SU-DHL-6 (cell line): ENCODE data around the gene P3H3.
A peak's percentile ranks its signal among the peaks of the same experiment; 100 is the strongest.
"Not testable (repeated sequence)": the region's sequence is repeated elsewhere in the genome, so short reads cannot be mapped to it uniquely, and the experiment has no call there.

Source experiments
- H2AFZ ChIP-seq: fragments of 200-600 bp; sonication (generic); 2 replicates; pipeline ENCODE4 v1.6.1; 2014; ENCODE audit warnings: low read depth, mild to moderate bottlenecking, moderate library complexity, mixed read lengths, antibody characterized with exemption, low read length; ENCODE audit not compliant: severe bottlenecking
- H3F3A ChIP-seq: fragments of 200-600 bp; shearing (Covaris generic); 2 replicates; pipeline ENCODE4 v1.6.0; 2016; ENCODE audit warnings: antibody characterized with exemption, mild to moderate bottlenecking; ENCODE audit not compliant: insufficient read depth
- H3K27ac ChIP-seq: fragments of 200-600 bp; sonication (generic); 2 replicates; pipeline ENCODE4 v1.5.1; 2016; ENCODE audit warnings: low read depth, mild to moderate bottlenecking, low read length, moderate library complexity, mixed read lengths
- H3K27me3 ChIP-seq: fragments of 200-600 bp; sonication (generic), shearing (Covaris generic); 2 replicates; pipeline ENCODE4 v1.6.0; 2014; ENCODE audit warnings: mild to moderate bottlenecking, low read length
- H3K36me3 ChIP-seq: fragments of 200-600 bp; sonication (generic); 2 replicates; pipeline ENCODE4 v1.6.1; 2014; ENCODE audit warnings: mild to moderate bottlenecking, low read length, mixed read lengths
- H3K4me2 ChIP-seq: fragments of 300-600, 200-600 bp; shearing (Covaris generic), sonication (generic); 2 replicates; pipeline ENCODE4 v1.6.0; 2014; ENCODE audit warnings: low read length, low read depth, mild to moderate bottlenecking; ENCODE audit not compliant: poor library complexity, severe bottlenecking
- H3K4me3 ChIP-seq: fragments of 200-600 bp; sonication (generic); 2 replicates; pipeline ENCODE4 v1.5.1; 2014; ENCODE audit warnings: antibody characterized with exemption, low read length, mild to moderate bottlenecking, mixed read lengths; ENCODE audit not compliant: insufficient read depth, poor library complexity, severe bottlenecking
- H3K79me2 ChIP-seq: fragments of 200-600 bp; sonication (generic); 2 replicates; pipeline ENCODE4 v1.6.1; 2014; ENCODE audit warnings: mild to moderate bottlenecking, low read length, moderate library complexity; ENCODE audit not compliant: insufficient read depth
- H3K9ac ChIP-seq: fragments of 200-600 bp; sonication (generic); 2 replicates; pipeline ENCODE4 v1.7.0; 2014; ENCODE audit warnings: mild to moderate bottlenecking, low read length
- H3K9me2 ChIP-seq: fragments of 200-600 bp; sonication (generic); replicated peaks from 2 replicates; pipeline ENCODE4 v1.6.1; 2014; ENCODE audit warnings: low read length; ENCODE audit not compliant: insufficient read depth
- H3K9me3 ChIP-seq: fragments of 200-600 bp; sonication (generic); 2 replicates; pipeline ENCODE4 v1.6.1; 2014; ENCODE audit warnings: low read length, mixed read lengths; ENCODE audit not compliant: insufficient read depth
- H4K20me1 ChIP-seq: fragments of 200-600 bp; sonication (generic); 2 replicates; pipeline ENCODE4 v1.6.1; 2014; ENCODE audit warnings: low read depth, mild to moderate bottlenecking, antibody characterized with exemption, low read length, moderate library complexity, mixed read lengths
- CTCF ChIP-seq: fragments of 200-600 bp; sonication (generic); IDR thresholded peaks from one replicate; pipeline ENCODE4 v1.5.1; 2017; ENCODE audit warnings: antibody characterized with exemption, mild to moderate bottlenecking, low read length, moderate library complexity; ENCODE audit not compliant: insufficient read depth, poor library complexity, severe bottlenecking
- EZH2phosphoT487 ChIP-seq: fragments of 200-600 bp; sonication (generic), shearing (Covaris generic); conservative IDR thresholded peaks from 2 replicates; pipeline ENCODE4 v1.6.1; 2018; ENCODE audit warnings: mild to moderate bottlenecking, antibody characterized with exemption, low read length, moderate library complexity, mixed read lengths

P3H3 gene

DNA sequence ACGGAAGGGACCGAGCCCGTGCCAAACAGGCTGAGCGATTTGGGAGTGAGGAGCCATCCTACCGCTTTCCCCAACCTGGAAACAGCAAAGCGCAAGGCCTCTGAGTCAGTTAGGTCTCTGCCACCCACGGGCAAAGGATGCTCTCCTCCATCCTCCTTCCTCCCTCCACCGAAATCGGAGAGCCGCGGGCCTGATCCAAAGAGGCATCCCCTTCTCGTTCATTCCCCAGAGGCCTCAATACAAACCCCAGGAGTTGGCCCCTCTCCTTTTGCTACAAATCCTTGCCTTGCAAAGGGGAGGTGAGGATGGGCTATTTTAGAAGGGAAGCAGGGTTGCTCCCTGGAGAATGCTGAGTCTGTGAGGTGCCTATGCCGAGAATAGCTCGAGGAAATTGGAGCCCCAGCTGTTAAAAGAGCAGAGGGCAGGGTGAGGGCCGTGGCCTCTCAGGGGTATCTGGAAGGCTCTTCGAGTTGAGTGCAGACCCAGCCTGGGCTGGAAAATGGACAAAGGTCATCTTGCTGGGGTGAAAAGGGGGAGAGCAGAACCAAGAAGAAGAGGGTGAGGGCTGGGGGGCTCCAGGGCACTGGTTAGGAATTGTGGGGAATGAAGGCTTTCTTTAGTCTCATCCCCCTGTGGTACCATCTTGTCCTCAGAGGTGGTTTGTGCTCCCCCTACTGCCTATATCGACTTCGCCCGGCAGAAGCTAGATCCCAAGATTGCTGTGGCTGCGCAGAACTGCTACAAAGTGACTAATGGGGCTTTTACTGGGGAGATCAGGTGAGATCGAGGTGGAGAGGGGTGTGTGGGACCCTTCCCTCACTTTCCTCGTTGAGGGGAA is 40.2 kb downstream of the P3H3 start:
- H2AFZ ChIP-seq = no peak overlapping the region
- H3K4me3 ChIP-seq = peak overlapping the region; percentile 77
- peaks cover 19% of the 10 kb centered on the region for H3K79me2 ChIP-seq
- H3K36me3 ChIP-seq = peaks cover 3% of the 10 kb centered on the region; the same call in 1 of the 2 replicates
- peak overlapping the region; percentile 84 for H3K27ac ChIP-seq
- no peaks in the 10 kb centered on the region for H3K9me2 ChIP-seq
- no peaks in the 10 kb centered on the region for H3K9me3 ChIP-seq
- H3K27me3 ChIP-seq = no peaks in the 10 kb centered on the region
- H3K4me2 ChIP-seq = peak overlapping the region; percentile 87
- TF ChIP-seq CTCF (no peak), EZH2phosphoT487 (no peak)
- H3K9ac ChIP-seq = peak overlapping the region; percentile 98
- H4K20me1 ChIP-seq = no peaks in the 10 kb centered on the region; the same call in 1 of the 2 replicates
- peaks cover 38% of the 10 kb centered on the region for H3F3A ChIP-seq

DNA sequence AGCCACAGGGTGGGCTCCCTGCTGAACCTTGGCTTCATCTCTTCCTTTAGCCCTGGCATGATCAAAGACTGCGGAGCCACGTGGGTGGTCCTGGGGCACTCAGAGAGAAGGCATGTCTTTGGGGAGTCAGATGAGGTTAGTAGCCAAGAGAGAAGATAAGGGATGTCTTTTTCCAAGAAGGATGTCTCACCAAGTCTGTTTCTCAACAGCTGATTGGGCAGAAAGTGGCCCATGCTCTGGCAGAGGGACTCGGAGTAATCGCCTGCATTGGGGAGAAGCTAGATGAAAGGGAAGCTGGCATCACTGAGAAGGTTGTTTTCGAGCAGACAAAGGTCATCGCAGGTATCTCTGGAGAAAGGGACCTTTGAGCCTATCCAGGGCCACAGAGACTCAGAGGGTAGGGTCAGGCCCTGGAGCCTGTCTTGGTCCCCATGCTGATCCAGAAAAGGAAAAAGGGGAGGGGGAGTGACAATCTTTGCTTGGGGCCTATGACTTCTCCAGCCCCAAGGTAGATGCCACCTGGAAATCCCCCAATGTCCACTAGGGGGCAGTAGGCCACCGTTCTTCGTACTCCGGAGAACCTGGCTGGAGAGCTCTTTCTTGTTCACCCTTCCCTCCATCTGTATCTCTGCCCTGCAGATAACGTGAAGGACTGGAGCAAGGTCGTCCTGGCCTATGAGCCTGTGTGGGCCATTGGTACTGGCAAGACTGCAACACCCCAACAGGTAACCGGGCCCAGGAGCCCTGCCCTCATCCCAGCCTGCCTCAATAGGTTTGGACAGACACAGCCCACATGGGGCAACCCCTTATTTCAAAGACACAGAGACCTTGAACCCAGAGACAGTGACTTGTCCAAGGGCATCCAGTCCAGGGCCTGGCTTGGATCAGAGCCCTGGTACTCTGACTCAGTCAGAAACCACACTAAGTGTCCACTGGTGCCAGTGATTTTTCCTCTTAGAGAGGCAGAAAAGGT is 41.1 kb downstream of the P3H3 start:
- Histone ChIP-seq H3K27me3 (no peaks in the 10 kb centered on the region), H3K4me2 (peak overlapping the region; percentile 87), H3K9me3 (no peaks in the 10 kb centered on the region), H3K9ac (peak overlapping the region; percentile 98), H4K20me1 (no peaks in the 10 kb centered on the region; the same call in 1 of the 2 replicates), H2AFZ (no peak overlapping the region), H3K9me2 (no peaks in the 10 kb centered on the region), H3K27ac (peak overlapping the region; percentile 84), H3K79me2 (peaks cover 19% of the 10 kb centered on the region), H3F3A (peaks cover 45% of the 10 kb centered on the region), H3K4me3 (peak overlapping the region; percentile 77), H3K36me3 (peaks cover 3% of the 10 kb centered on the region; the same call in 1 of the 2 replicates)
- TF ChIP-seq EZH2phosphoT487 (no peak), CTCF (peak; percentile 75)

GRCh38 chr12:6870304-6870703 is 42.1 kb downstream of the P3H3 start:
- H4K20me1 ChIP-seq, H2AFZ ChIP-seq, H3K9ac ChIP-seq, H3K9me2 ChIP-seq, H3K36me3 ChIP-seq, H3K9me3 ChIP-seq, H3K27me3 ChIP-seq, H3K4me3 ChIP-seq: not testable (repeated sequence)
- Histone ChIP-seq H3K79me2 (peaks cover 19% of the 10 kb centered on the region), H3F3A (peaks cover 48% of the 10 kb centered on the region), H3K4me2 (peak overlapping the region; percentile 87), H3K27ac (peak overlapping the region; percentile 69; the same call in 1 of the 2 replicates)
